KMS-11 (cell line): ENCODE results near the gene GLI3.

Experiments used
- H2AFZ ChIP-seq: fragments of 200-600 bp; sonication (generic); 2 replicates; pipeline ENCODE4 v1.6.1; 2016; ENCODE audit warnings: antibody characterized with exemption, mixed run types, low read depth
- H3K27ac ChIP-seq: fragments of 200-600 bp; sonication (generic); 2 replicates; pipeline ENCODE4 v1.6.1; 2016; ENCODE audit warnings: mild to moderate bottlenecking, mixed run types
- H3K27me3 ChIP-seq: fragments of 200-600 bp; sonication (generic); 2 replicates; pipeline ENCODE4 v1.6.1; 2017; ENCODE audit warnings: mild to moderate bottlenecking, low read depth, mixed run types, moderate library complexity; ENCODE audit not compliant: insufficient read depth
- H3K36me3 ChIP-seq: fragments of 200-600 bp; sonication (generic); 2 replicates; pipeline ENCODE4 v1.6.1; 2017; ENCODE audit warnings: mild to moderate bottlenecking, mixed run types; ENCODE audit not compliant: insufficient read depth
- H3K4me1 ChIP-seq: fragments of 200-600 bp; sonication (generic); 2 replicates; pipeline ENCODE4 v1.6.1; 2016; ENCODE audit warnings: mild to moderate bottlenecking, low read depth, mixed run types; ENCODE audit not compliant: poor library complexity, severe bottlenecking
- H3K4me2 ChIP-seq: fragments of 200-600 bp; sonication (generic); 2 replicates; pipeline ENCODE4 v1.7.0; 2016; ENCODE audit warnings: mild to moderate bottlenecking, mixed run types
- H3K4me3 ChIP-seq: fragments of 200-600 bp; sonication (generic); IDR thresholded peaks from 2 replicates; pipeline ENCODE4 v1.6.1; 2017; ENCODE audit warnings: low read depth, low read length, mixed read lengths; ENCODE audit not compliant: insufficient read depth
- H3K79me2 ChIP-seq: fragments of 200-600 bp; sonication (generic); 2 replicates; pipeline ENCODE4 v1.6.1; 2016; ENCODE audit warnings: low read depth, mixed run types; ENCODE audit not compliant: insufficient read depth
- H3K9ac ChIP-seq: fragments of 200-600 bp; sonication (generic); 2 replicates; pipeline ENCODE4 v1.6.1; 2016; ENCODE audit warnings: mild to moderate bottlenecking, mixed run types
- H4K20me1 ChIP-seq: fragments of 200-600 bp; sonication (generic); 2 replicates; pipeline ENCODE4 v1.6.1; 2016; ENCODE audit warnings: mild to moderate bottlenecking, mixed run types; ENCODE audit not compliant: insufficient read depth
- CTCF ChIP-seq: fragments of 200-600 bp; sonication (generic); conservative IDR thresholded peaks from 2 replicates; pipeline ENCODE4 v1.6.1; 2017; ENCODE audit warnings: low read depth, mild to moderate bottlenecking, antibody characterized with exemption, low read length, moderate library complexity, mixed read lengths

Gene GLI3

GRCh38 chr7:42263971-42264370 is 27.0 kb upstream of the GLI3 start:
- Histone ChIP-seq H3K27ac (no peak overlapping the region), H2AFZ (no peak overlapping the region)

DNA sequence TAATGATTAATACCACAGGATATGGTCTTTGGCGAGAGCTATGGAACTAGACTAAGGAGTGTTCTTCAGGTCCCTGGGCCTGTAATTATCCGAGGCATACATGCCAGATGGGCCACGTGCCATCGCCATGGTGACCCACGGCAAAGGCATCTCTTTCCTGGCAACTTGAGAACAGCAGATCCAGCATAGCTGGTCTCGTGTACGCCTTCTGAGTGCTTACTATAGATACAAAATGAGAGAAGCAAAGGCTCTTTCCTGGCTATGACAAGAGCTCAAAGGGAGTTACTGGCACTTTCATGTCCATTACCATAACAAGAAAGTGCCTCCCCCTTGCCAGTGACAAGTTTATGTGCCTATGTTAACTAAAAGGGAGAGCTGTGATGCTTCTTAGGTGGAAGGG is 26.0 kb upstream of the GLI3 start:
- H3K27ac ChIP-seq = no peak overlapping the region
- no peaks in the 10 kb centered on the region for H3K79me2 ChIP-seq
- no peaks in the 10 kb centered on the region for H3K36me3 ChIP-seq
- TF ChIP-seq CTCF = no peak
- H3K27me3 ChIP-seq = no peaks in the 10 kb centered on the region
- no peak overlapping the region for H3K4me2 ChIP-seq
- no peaks in the 10 kb centered on the region for H3K4me1 ChIP-seq
- no peak overlapping the region for H3K9ac ChIP-seq
- no peak overlapping the region for H3K4me3 ChIP-seq
- H4K20me1 ChIP-seq = no peaks in the 10 kb centered on the region
- no peak overlapping the region for H2AFZ ChIP-seq

More at GRCh38 chr7:42263971-42264370, 27.0 kb upstream of the GLI3 start:
- no peak overlapping the region for H3K9ac ChIP-seq
- H3K79me2 ChIP-seq = no peaks in the 10 kb centered on the region
- no peaks in the 10 kb centered on the region for H3K4me1 ChIP-seq
- no peaks in the 10 kb centered on the region for H3K36me3 ChIP-seq
- no peaks in the 10 kb centered on the region for H4K20me1 ChIP-seq
- H3K4me2 ChIP-seq = no peak overlapping the region
- no peak overlapping the region for H3K4me3 ChIP-seq
- H3K27me3 ChIP-seq = no peaks in the 10 kb centered on the region
- TF ChIP-seq CTCF = no peak

- no peaks in the 10 kb centered on the region for H3K79me2 ChIP-seq
- no peak for TF ChIP-seq CTCF
- no peaks in the 10 kb centered on the region for H3K4me1 ChIP-seq
- H4K20me1 ChIP-seq = no peaks in the 10 kb centered on the region
- no peak overlapping the region for H3K27ac ChIP-seq
- H2AFZ ChIP-seq = no peak overlapping the region
- H3K27me3 ChIP-seq = no peaks in the 10 kb centered on the region
- H3K9ac ChIP-seq = no peak overlapping the region
- no peak overlapping the region for H3K4me3 ChIP-seq
- H3K36me3 ChIP-seq = no peaks in the 10 kb centered on the region
- H3K4me2 ChIP-seq = no peak overlapping the region
These were observed 17.2 kb upstream of the GLI3 start for GRCh38 chr7:42254217-42254616.

DNA sequence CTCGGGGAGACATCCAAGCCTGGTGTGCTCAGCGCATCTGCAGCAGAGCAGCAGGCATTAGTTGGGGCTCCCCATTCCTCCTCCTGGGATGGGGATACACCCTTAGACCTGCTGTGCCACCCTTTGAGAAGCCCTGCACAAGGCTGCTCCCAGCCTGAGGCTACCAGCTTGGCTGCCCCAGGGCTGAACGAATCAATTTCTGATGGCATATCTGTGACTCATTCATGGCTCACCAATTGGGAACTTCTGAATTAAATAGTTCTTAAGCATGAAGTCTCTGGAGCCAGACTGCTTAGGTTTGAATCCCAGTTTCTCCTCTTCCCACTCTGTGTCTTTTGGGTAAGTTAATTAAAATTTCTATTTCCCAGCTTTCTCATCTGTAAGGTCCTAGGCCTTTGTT is 16.3 kb upstream of the GLI3 start:
- Histone ChIP-seq H4K20me1 (no peaks in the 10 kb centered on the region), H3K27ac (no peak overlapping the region), H3K27me3 (no peaks in the 10 kb centered on the region), H3K79me2 (no peaks in the 10 kb centered on the region), H2AFZ (no peak overlapping the region), H3K4me1 (no peaks in the 10 kb centered on the region), H3K36me3 (no peaks in the 10 kb centered on the region), H3K4me3 (no peak overlapping the region), H3K9ac (no peak overlapping the region), H3K4me2 (no peak overlapping the region)
- TF ChIP-seq CTCF = no peak

DNA sequence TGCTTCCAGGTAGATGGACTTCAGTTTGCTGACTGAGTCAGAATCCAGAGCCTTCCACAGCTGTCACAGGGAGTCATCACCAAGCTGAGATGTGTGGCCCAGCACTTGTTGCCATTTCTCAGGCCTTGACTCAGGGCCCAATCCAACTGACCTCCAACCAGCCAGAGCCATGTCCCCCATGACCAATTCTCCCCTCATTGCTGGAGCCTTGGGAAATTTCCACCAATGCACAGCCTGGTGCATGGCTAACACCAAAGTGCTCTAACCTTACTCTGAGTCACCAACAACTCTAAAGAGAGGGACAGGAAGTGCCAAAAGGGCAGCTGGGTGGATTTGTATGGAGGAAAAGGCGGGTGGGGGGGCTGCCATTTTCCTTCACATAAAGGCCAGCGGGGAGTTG is 13.4 kb upstream of the GLI3 start:
- Histone ChIP-seq H3K9ac (no peak overlapping the region), H4K20me1 (no peaks in the 10 kb centered on the region), H3K27ac (no peak overlapping the region), H3K27me3 (no peaks in the 10 kb centered on the region), H2AFZ (no peak overlapping the region), H3K4me2 (no peak overlapping the region), H3K4me1 (no peaks in the 10 kb centered on the region), H3K4me3 (no peak overlapping the region), H3K79me2 (no peaks in the 10 kb centered on the region), H3K36me3 (no peaks in the 10 kb centered on the region)
- TF ChIP-seq CTCF = no peak
